ENCODE measurements around the gene HELZ2. TPM values are rescaled to one million over a fixed set of nuclear protein-coding genes. Genes with fewer than 3 reads are reported as not detected.

Gene HELZ2
- total and polyA plus RNA-seq, 2 of the 4 experiments (the other 2 are of a cell fraction) = 4.7 to 10.6 TPM

- no peak overlapping the region for H3K4me3 ChIP-seq (ENCODE audit: insufficient read depth, low read depth, low read length)
- no peak overlapping the region for H3K14ac ChIP-seq (replicated peaks; ENCODE audit: low read depth, low read length)
- H3K4me2 ChIP-seq (ENCODE audit: low read depth, low read length) = no peak overlapping the region
- no peak overlapping the region for H3K56ac ChIP-seq (ENCODE audit: extremely low read depth, insufficient read depth, low read length)
- no TSS peak for BruUV-seq (replicated peaks)
- no peak overlapping the region for H2BK120ac ChIP-seq (ENCODE audit: low read depth, low read length)
- no peaks in the 10 kb centered on the region for H3K79me1 ChIP-seq (ENCODE audit: low read depth in 1 of 2, low read length in 2 of 2)
- 94% methylated on average over 41 of the region's 54 CpGs; no CpG with 5 or more reads in 1 of the 2 experiments for WGBS, 2 experiments (ENCODE audit: extremely low coverage in 2 of 2, insufficient read length in 1 of 2)
- H2AFZ ChIP-seq (replicated peaks; ENCODE audit: low read length, poor library complexity) = no peak overlapping the region
- H4K8ac ChIP-seq (ENCODE audit: low read depth in 2 of 2, low read length in 2 of 2) = no peak overlapping the region
- in situ Hi-C loops (cut with MboI; ENCODE audit: low sequenced_read_pairs) = no loop called here
- no peaks in the 10 kb centered on the region for H4K20me1 ChIP-seq (ENCODE audit: insufficient read depth, low read length)
- CTCF ChIA-PET = no interaction called here
- H2BK20ac ChIP-seq (ENCODE audit: low read depth, low read length) = no peak overlapping the region
- H4K5ac ChIP-seq (ENCODE audit: low read depth, low read length) = no peak overlapping the region
- H3K4ac ChIP-seq (ENCODE audit: low read depth, low read length) = no peak overlapping the region
- peaks cover 66% of the 10 kb centered on the region for H3K36me3 ChIP-seq (ENCODE audit: control insufficient read depth, insufficient read depth, low read length)
- H2BK5ac ChIP-seq (ENCODE audit: low read depth, low read length, poor library complexity, severe bottlenecking) = no peak overlapping the region
- no peak overlapping the region for H3K23ac ChIP-seq (ENCODE audit: low read depth, low read length)
- no peak for DNase-seq
- no peak overlapping the region for H3K27ac ChIP-seq (ENCODE audit: insufficient read depth, low read length)
- no peak overlapping the region for H3K9ac ChIP-seq (ENCODE audit: low read depth, low read length)
- TF ChIP-seq MXI1 (IDR thresholded peaks at IDR 0.05; ENCODE audit: borderline replicate concordance, low read depth, low read length) (no peak), MAZ (IDR thresholded peaks at IDR 0.05; ENCODE audit: borderline replicate concordance, low read depth, low read length) (no peak), BHLHE40 (IDR thresholded peaks at IDR 0.05; ENCODE audit: low read depth, low read length) (no peak), NFE2L2 (IDR thresholded peaks at IDR 0.05; ENCODE audit: low read depth, low read length) (no peak), CTCF (conservative IDR thresholded peaks at IDR 0.05; ENCODE audit: low read depth, low read length) (no peak), RFX5 (IDR thresholded peaks at IDR 0.05; ENCODE audit: low read depth, low read length) (no peak), RAD21 (IDR thresholded peaks at IDR 0.05; ENCODE audit: low read length) (no peak), MAFK (IDR thresholded peaks at IDR 0.05; ENCODE audit: low read depth, low read length) (no peak), CEBPB (IDR thresholded peaks at IDR 0.05; ENCODE audit: low read depth, low read length) (no peak), CHD1 (IDR thresholded peaks at IDR 0.05; ENCODE audit: low read depth, low read length) (no peak), POLR2A (IDR thresholded peaks at IDR 0.05; ENCODE audit: low read depth, low read length) (no peak), RCOR1 (IDR thresholded peaks at IDR 0.05; ENCODE audit: insufficient replicate concordance, low read length) (no peak), SMC3 (IDR thresholded peaks at IDR 0.05; ENCODE audit: low read depth, low read length) (no peak), FOS (IDR thresholded peaks at IDR 0.05; ENCODE audit: low read depth, low read length) (no peak)
- TF ChIP-seq, protein P1, sequence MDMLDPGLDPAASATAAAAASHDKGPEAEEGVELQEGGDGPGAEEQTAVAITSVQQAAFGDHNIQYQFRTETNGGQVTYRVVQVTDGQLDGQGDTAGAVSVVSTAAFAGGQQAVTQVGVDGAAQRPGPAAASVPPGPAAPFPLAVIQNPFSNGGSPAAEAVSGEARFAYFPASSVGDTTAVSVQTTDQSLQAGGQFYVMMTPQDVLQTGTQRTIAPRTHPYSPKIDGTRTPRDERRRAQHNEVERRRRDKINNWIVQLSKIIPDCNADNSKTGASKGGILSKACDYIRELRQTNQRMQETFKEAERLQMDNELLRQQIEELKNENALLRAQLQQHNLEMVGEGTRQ (IDR thresholded peaks at IDR 0.05; ENCODE audit: low read depth, low read length) = no peak
- TF ChIP-seq, protein P2, sequence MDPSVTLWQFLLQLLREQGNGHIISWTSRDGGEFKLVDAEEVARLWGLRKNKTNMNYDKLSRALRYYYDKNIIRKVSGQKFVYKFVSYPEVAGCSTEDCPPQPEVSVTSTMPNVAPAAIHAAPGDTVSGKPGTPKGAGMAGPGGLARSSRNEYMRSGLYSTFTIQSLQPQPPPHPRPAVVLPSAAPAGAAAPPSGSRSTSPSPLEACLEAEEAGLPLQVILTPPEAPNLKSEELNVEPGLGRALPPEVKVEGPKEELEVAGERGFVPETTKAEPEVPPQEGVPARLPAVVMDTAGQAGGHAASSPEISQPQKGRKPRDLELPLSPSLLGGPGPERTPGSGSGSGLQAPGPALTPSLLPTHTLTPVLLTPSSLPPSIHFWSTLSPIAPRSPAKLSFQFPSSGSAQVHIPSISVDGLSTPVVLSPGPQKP (IDR thresholded peaks at IDR 0.05; ENCODE audit: borderline replicate concordance, low read depth, low read length) = no peak
- H2BK15ac ChIP-seq (ENCODE audit: low read depth, low read length) = no peak overlapping the region
- H3K27me3 ChIP-seq (ENCODE audit: control insufficient read depth, insufficient read depth, low read length) = no peaks in the 10 kb centered on the region
- H3K9me1 ChIP-seq (ENCODE audit: insufficient read depth, low read length) = no peaks in the 10 kb centered on the region
- no peak overlapping the region for H3K18ac ChIP-seq (ENCODE audit: low read depth, low read length)
- no peak overlapping the region for H4K91ac ChIP-seq (ENCODE audit: insufficient read depth, low read depth, low read length)
- no peaks in the 10 kb centered on the region for H3K9me3 ChIP-seq (ENCODE audit: control insufficient read depth, insufficient read depth, low read length)
- dilution Hi-C loops (cut with HindIII; ENCODE audit: low sequenced_read_pairs, unreplicated experiment) = no loop called here
- intact Hi-C loops (cut with micrococcal nuclease) = no loop called here
- H2AK5ac ChIP-seq (ENCODE audit: low read depth, low read length) = no peak overlapping the region
- H3K4me1 ChIP-seq (ENCODE audit: control insufficient read depth, insufficient read depth, low read length) = no peaks in the 10 kb centered on the region
- POLR2A ChIA-PET (ENCODE audit: unreplicated experiment) = no interaction called here
- no peak overlapping the region for H2AK9ac ChIP-seq (replicated peaks; ENCODE audit: low read depth, low read length, poor library complexity)
- no peak for ATAC-seq (ENCODE audit: low read depth)
Measured at GRCh38 chr20:63562461-63563224, 11.4 kb downstream of the HELZ2 start.
